Adipocyte (in vitro differentiated cells): Measurements from ENCODE around the gene EVL.
"Not testable (repeated sequence)": the region's sequence is repeated elsewhere in the genome, so short reads cannot be mapped to it uniquely, and the experiment has no call there.

Experiments used
- DNase-seq: peaks from one replicate; pipeline ENCODE4 v3.0.0-alpha.2; 2015; ENCODE audit warnings: low read depth
- H3K27me3 ChIP-seq: replicated peaks from 2 replicates; pipeline ENCODE4 v1.7.0; 2013; ENCODE audit warnings: mild to moderate bottlenecking, low read length, moderate library complexity; ENCODE audit not compliant: control insufficient read depth, insufficient read depth
- H3K36me3 ChIP-seq: 2 replicates; pipeline ENCODE4 v1.7.0; 2013; ENCODE audit warnings: low read length, mild to moderate bottlenecking, moderate library complexity; ENCODE audit not compliant: control insufficient read depth, insufficient read depth, severe bottlenecking
- H3K4me1 ChIP-seq: 2 replicates; pipeline ENCODE4 v1.7.0; 2013; ENCODE audit warnings: mild to moderate bottlenecking, low read length, moderate library complexity; ENCODE audit not compliant: control insufficient read depth, insufficient read depth
- H3K4me3 ChIP-seq: 2 replicates; pipeline ENCODE4 v1.7.0; 2013; ENCODE audit warnings: mild to moderate bottlenecking, low read length, moderate library complexity
- H3K9ac ChIP-seq: 2 replicates; pipeline ENCODE4 v1.7.0; 2013; ENCODE audit warnings: mild to moderate bottlenecking, low read length, moderate library complexity
- H3K9me3 ChIP-seq: 2 replicates; pipeline ENCODE4 v1.7.0; 2013; ENCODE audit warnings: mild to moderate bottlenecking, low read length, moderate library complexity; ENCODE audit not compliant: control insufficient read depth

The EVL gene

GRCh38 chr14:100056964-100057795, 8.0 kb upstream of the EVL start:
- Histone ChIP-seq H3K9me3 (no peaks in the 10 kb centered on the region), H3K4me3 (no peak overlapping the region), H3K27me3 (no peaks in the 10 kb centered on the region), H3K36me3 (no peaks in the 10 kb centered on the region), H3K4me1 (no peaks in the 10 kb centered on the region), H3K9ac (peak overlapping the region; percentile 16)
- DNase-seq: no peak

GRCh38 chr14:100058777-100059437, 6.3 kb upstream of the EVL start:
- Histone ChIP-seq H3K36me3 (no peaks in the 10 kb centered on the region), H3K9me3 (no peaks in the 10 kb centered on the region), H3K9ac (no peak overlapping the region), H3K4me3 (no peak overlapping the region), H3K27me3 (no peaks in the 10 kb centered on the region), H3K4me1 (no peaks in the 10 kb centered on the region)
- no peak for DNase-seq

DNA sequence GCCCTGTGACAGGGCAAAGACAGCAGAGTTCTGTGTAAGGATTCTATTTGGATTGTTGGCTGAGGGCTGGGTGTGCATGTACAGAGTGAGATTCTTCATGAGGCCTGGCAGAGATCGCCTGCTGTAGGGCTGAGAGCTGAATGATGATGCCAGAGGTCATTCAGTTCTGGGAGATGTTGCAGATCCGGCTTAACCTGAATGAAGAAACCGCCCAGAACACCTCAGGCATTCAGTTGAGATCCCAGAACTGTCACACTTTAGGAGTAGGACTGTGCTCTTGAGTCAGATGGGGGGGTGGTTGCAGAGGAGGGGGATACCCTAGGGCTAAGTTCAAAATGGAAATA, 5.8 kb upstream of the EVL start:
- Histone ChIP-seq H3K4me1 (no peaks in the 10 kb centered on the region), H3K9me3 (no peaks in the 10 kb centered on the region), H3K4me3 (no peak overlapping the region), H3K9ac (no peak overlapping the region), H3K36me3 (no peaks in the 10 kb centered on the region), H3K27me3 (no peaks in the 10 kb centered on the region)
- DNase-seq: no peak

DNA sequence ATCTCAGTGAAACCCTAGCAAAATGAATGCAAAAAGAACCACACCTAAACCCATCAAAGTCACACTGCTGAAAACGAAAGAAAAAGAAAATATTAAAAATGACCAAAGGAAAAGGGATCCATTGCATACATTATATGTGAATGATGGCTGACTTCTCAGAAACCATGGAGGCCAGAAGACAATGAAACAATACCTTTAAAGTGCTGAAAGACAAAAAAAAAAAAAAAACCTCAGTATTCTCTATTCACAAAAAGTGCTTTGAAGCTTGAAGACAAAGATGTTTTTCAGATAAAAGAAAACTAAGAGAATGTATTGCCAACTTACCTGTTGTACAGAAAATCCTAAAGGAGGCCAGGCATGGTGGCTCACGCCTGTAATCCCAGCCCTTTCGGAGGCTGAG, 4.5 kb upstream of the EVL start:
- Histone ChIP-seq H3K4me1 (no peaks in the 10 kb centered on the region), H3K36me3 (no peaks in the 10 kb centered on the region), H3K4me3 (no peak overlapping the region), H3K9ac (no peak overlapping the region), H3K9me3 (no peaks in the 10 kb centered on the region), H3K27me3 (no peaks in the 10 kb centered on the region)
- DNase-seq: no peak

DNA sequence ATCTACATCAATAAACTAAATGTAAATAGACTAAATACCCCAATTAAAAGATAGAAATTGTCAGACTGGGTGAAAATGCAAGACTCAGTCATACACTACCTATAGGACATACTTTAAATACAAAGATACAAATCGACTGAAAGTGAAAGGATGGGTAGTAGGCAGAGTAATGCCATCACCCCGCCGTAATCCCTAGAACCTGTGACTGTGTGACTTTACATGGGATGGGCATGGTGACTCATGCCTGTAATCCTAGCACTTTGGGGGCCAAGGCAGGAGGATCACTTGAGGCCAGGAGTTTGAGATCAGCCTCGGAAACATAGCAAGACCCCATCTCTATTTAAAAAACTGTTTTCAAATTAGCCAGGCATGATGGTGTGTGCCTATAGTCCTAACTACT, 2.6 kb upstream of the EVL start:
- Histone ChIP-seq H3K4me1 (no peaks in the 10 kb centered on the region), H3K4me3 (no peak overlapping the region), H3K9me3 (no peaks in the 10 kb centered on the region)

GRCh38 chr14:100063314-100063941, 1.8 kb upstream of the EVL start:
- no peak overlapping the region for H3K9ac ChIP-seq
- no peak for DNase-seq
- H3K27me3 ChIP-seq: no peaks in the 10 kb centered on the region
- H3K4me3 ChIP-seq: no peak overlapping the region
- no peaks in the 10 kb centered on the region for H3K36me3 ChIP-seq
- no peaks in the 10 kb centered on the region for H3K4me1 ChIP-seq
- no peaks in the 10 kb centered on the region for H3K9me3 ChIP-seq

More for the DNA sequence above, 2.6 kb upstream of the EVL start:
- DNase-seq: no peak
- H3K27me3 ChIP-seq: no peaks in the 10 kb centered on the region
- no peaks in the 10 kb centered on the region for H3K36me3 ChIP-seq
- no peak overlapping the region for H3K9ac ChIP-seq

GRCh38 chr14:100064335-100065092, 708 bp upstream of the EVL start:
- H3K27me3 ChIP-seq, H3K9me3 ChIP-seq, H3K9ac ChIP-seq, H3K4me3 ChIP-seq, DNase-seq, H3K4me1 ChIP-seq, H3K36me3 ChIP-seq: not testable (repeated sequence)

- DNase-seq: no peak
- no peaks in the 10 kb centered on the region for H3K36me3 ChIP-seq
- H3K4me3 ChIP-seq: no peak overlapping the region
- H3K9me3 ChIP-seq: no peaks in the 10 kb centered on the region
- H3K4me1 ChIP-seq: no peaks in the 10 kb centered on the region
- H3K27me3 ChIP-seq: no peaks in the 10 kb centered on the region
- H3K9ac ChIP-seq: no peak overlapping the region
Observed at GRCh38 chr14:100065942-100066574, 836 bp downstream of the EVL start.

DNA sequence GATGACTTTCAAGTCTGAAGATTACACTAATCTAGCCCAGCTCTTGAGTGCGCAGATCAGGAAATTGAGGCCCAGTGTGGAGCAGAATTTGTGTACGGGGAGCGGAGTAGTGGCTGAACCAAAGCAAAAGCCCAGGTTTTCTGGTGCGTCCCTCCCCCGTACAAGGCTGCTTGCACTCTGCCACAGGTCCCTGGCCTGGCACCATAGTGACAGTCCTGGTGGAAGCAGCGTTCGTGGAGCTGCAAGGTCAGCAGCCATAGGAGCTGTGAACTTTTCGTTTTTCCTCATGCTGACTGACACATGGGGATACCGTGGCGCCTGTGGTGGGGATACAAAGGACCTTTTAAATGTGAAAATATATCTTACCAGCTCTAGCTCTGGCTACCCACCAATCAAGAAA, 1.7 kb downstream of the EVL start:
- no peaks in the 10 kb centered on the region for H3K4me1 ChIP-seq
- no peaks in the 10 kb centered on the region for H3K27me3 ChIP-seq
- no peak overlapping the region for H3K9ac ChIP-seq
- DNase-seq: no peak
- H3K9me3 ChIP-seq: no peaks in the 10 kb centered on the region
- H3K36me3 ChIP-seq: no peaks in the 10 kb centered on the region
- no peak overlapping the region for H3K4me3 ChIP-seq

- no peak overlapping the region for H3K9ac ChIP-seq
- H3K4me3 ChIP-seq: no peak overlapping the region
- H3K36me3 ChIP-seq: no peaks in the 10 kb centered on the region
- no peaks in the 10 kb centered on the region for H3K4me1 ChIP-seq
- no peaks in the 10 kb centered on the region for H3K9me3 ChIP-seq
- H3K27me3 ChIP-seq: no peaks in the 10 kb centered on the region
- no peak for DNase-seq
Observed at GRCh38 chr14:100067481-100067880, 2.3 kb downstream of the EVL start.
